ENCODE results near the gene TRIB2.

The TRIB2 gene

DNA sequence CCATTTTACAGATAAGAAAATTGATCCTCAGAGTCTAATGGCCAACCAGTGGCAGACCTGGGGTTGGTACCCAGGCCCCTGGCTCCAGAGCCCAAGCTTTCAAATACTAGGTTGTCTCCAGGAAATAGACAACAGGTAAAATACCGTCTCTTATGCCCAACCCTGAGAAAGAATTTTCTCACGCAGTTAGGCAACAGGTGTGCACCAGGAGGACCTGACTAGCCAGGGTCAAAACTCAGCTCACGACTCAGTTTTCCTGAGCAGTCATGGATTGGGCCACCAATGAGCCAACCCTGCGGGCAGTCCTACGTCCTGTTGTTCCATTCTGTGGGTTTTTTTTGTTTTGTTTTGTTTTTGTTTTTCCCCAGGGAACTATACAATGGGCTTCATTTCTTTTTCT lies 13.5 kb downstream of the TRIB2 start:
- Histone ChIP-seq H3K9me3 (ENCODE audit: control extremely low read depth in 1 of 5, control insufficient read depth in 4 of 5, insufficient read depth in 2 of 5, low read depth in 1 of 5, low read length in 4 of 5) (no peaks in the 10 kb centered on the region), H3K36me3 (ENCODE audit: control insufficient read depth in 4 of 4, insufficient read depth in 4 of 4, low read length in 3 of 4) (no peaks in the 10 kb centered on the region), H3K27ac (ENCODE audit: insufficient read depth in 1 of 2, low read depth in 1 of 2, low read length in 2 of 2, poor library complexity in 1 of 2, severe bottlenecking in 2 of 2) (no peak overlapping the region), H3K4me3 (ENCODE audit: control insufficient read depth in 1 of 7, extremely low read depth in 1 of 7, insufficient read depth in 4 of 7, low read depth in 2 of 7, low read length in 6 of 7) (no peak overlapping the region), H3K27me3 (replicated peaks in 2 of 5; ENCODE audit: control insufficient read depth in 4 of 5, insufficient read depth in 5 of 5, low read length in 4 of 5) (peaks cover 0 to 8% (median 0%) of the 10 kb centered on the region in 5 experiments), H3K4me1 (ENCODE audit: control extremely low read depth in 1 of 4, control insufficient read depth in 4 of 4, insufficient read depth in 4 of 4, low read length in 3 of 4) (peaks cover 2 to 12% (median 7%) of the 10 kb centered on the region in 4 experiments)
- POLR2A ChIA-PET: no interaction called here
- WGBS (ENCODE audit: insufficient coverage): 98% methylated on average over 3 of the region's 5 CpGs
- DNase-seq: no peak
- CTCF ChIA-PET: no interaction called here

DNA sequence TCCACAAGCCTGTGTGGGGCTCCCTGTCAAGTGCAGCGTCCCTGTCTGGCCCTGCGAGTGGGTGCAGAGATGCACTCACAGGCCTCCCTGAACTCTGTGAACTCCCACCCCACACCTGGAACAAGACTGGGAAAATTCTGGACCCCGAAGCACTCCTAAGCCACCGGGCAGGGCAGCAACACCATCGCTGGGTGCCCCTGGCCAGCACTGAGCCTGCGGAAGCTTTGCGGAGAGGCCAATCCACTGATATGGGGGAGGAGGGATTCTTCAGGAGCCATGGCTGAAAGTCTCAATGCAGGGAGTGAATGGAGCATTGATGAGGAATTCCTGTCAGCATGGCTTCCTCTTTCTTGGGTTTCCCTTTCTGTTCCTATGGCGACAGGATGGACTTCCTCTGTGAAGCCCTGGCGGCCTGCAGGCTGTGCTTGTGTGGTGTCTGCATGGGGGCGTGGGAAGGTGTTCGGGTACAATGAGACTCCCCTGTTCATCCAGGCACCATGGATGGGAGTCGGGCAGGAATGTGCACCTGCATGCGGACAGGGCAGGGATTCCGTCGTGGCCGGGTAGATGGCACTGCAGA lies 15.1 kb downstream of the TRIB2 start:
- POLR2A ChIA-PET: no interaction called here
- H3K36me3 ChIP-seq (ENCODE audit: control insufficient read depth in 4 of 4, insufficient read depth in 4 of 4, low read length in 3 of 4): no peaks in the 10 kb centered on the region

DNA sequence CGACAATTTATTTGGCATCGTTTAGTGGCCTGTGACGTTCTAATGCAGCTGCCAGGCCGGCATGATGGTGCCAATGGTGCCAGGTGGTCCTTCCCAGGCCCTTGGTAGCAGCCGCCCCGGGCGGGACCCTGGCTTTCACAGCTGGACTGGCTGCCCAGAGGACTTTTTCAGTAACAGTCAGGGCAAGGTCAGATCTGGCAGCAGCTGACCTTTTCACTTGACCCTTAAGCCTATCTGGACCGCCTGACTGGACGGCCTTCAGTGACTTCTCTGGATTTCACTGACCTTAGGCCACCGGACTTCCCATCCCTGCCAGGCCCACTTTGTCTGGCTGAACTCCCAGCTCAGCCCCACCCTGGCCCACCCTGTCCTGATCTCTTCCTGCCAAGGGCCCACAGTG lies 15.9 kb downstream of the TRIB2 start:
- Histone ChIP-seq H3K36me3 (ENCODE audit: control insufficient read depth in 4 of 4, insufficient read depth in 4 of 4, low read length in 3 of 4) (no peaks in the 10 kb centered on the region), H3K27ac (ENCODE audit: insufficient read depth in 1 of 2, low read depth in 1 of 2, low read length in 2 of 2, poor library complexity in 1 of 2, severe bottlenecking in 2 of 2) (no peak overlapping the region), H3K9me3 (ENCODE audit: control extremely low read depth in 1 of 5, control insufficient read depth in 4 of 5, insufficient read depth in 2 of 5, low read depth in 1 of 5, low read length in 4 of 5) (no peaks in the 10 kb centered on the region), H3K4me3 (ENCODE audit: control insufficient read depth in 1 of 7, extremely low read depth in 1 of 7, insufficient read depth in 4 of 7, low read depth in 2 of 7, low read length in 6 of 7) (no peak overlapping the region), H3K27me3 (replicated peaks in 2 of 5; ENCODE audit: control insufficient read depth in 4 of 5, insufficient read depth in 5 of 5, low read length in 4 of 5) (peaks cover 0 to 15% (median 3%) of the 10 kb centered on the region in 5 experiments), H3K4me1 (ENCODE audit: control extremely low read depth in 1 of 4, control insufficient read depth in 4 of 4, insufficient read depth in 4 of 4, low read length in 3 of 4) (peaks cover 2 to 6% (median 5%) of the 10 kb centered on the region in 4 experiments)
- CTCF ChIA-PET: interaction anchor here (0.9 to 1.2 kb wide), 2 partner anchors 17 to 198 kb away, joined by 3 to 4 read pairs; partner anchors contain the start of gene TRIB2
- 98% methylated on average over 8 of the region's 10 CpGs for WGBS (ENCODE audit: insufficient coverage)
- DNase-seq: no peak
- POLR2A ChIA-PET: no interaction called here

More for the DNA sequence above, 15.1 kb downstream of the TRIB2 start:
- Histone ChIP-seq H3K27me3 (replicated peaks in 2 of 5; ENCODE audit: control insufficient read depth in 4 of 5, insufficient read depth in 5 of 5, low read length in 4 of 5) (peaks cover 0 to 14% (median 1%) of the 10 kb centered on the region in 5 experiments), H3K4me1 (ENCODE audit: control extremely low read depth in 1 of 4, control insufficient read depth in 4 of 4, insufficient read depth in 4 of 4, low read length in 3 of 4) (peaks cover 0 to 6% (median 4%) of the 10 kb centered on the region in 4 experiments), H3K27ac (ENCODE audit: insufficient read depth in 1 of 2, low read depth in 1 of 2, low read length in 2 of 2, poor library complexity in 1 of 2, severe bottlenecking in 2 of 2) (no peak overlapping the region), H3K9me3 (ENCODE audit: control extremely low read depth in 1 of 5, control insufficient read depth in 4 of 5, insufficient read depth in 2 of 5, low read depth in 1 of 5, low read length in 4 of 5) (no peaks in the 10 kb centered on the region), H3K4me3 (ENCODE audit: control insufficient read depth in 1 of 7, extremely low read depth in 1 of 7, insufficient read depth in 4 of 7, low read depth in 2 of 7, low read length in 6 of 7) (no peak overlapping the region)
- CTCF ChIA-PET: no interaction called here
- WGBS (ENCODE audit: insufficient coverage): 94% methylated on average over 14 of the region's 16 CpGs
- DNase-seq: no peak

DNA sequence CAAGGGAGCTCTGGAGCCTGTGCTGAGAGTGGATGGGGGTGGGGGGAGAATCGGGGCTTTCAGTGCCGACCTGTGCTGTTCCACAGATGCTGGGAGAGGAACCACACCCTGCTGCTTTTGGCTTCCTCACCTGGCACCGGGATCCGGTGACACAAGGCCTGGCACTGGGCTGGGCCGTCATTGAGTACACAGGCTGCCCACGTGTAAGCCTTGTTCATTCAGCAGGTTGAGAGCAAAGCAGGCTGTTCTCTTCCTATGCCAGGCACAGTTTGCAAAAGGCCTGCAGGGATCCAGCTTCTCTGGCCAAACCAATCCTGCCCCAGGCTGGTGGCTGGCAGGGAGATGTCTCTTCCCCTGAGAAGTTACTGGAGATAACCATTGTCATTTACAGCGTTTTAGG lies 17.1 kb downstream of the TRIB2 start:
- no peak overlapping the region for H3K4me3 ChIP-seq (ENCODE audit: control insufficient read depth in 1 of 7, extremely low read depth in 1 of 7, insufficient read depth in 4 of 7, low read depth in 2 of 7, low read length in 6 of 7)
- no peak overlapping the region for H3K27ac ChIP-seq (ENCODE audit: insufficient read depth in 1 of 2, low read depth in 1 of 2, low read length in 2 of 2, poor library complexity in 1 of 2, severe bottlenecking in 2 of 2)
- ChIA-PET CTCF (interaction anchor here (1.2 kb wide), 1 partner anchor 18 kb away, joined by 3 read pairs; the partner anchor contains the start of gene TRIB2), POLR2A (no interaction called here)
- H3K36me3 ChIP-seq (ENCODE audit: control insufficient read depth in 4 of 4, insufficient read depth in 4 of 4, low read length in 3 of 4): no peaks in the 10 kb centered on the region
- H3K4me1 ChIP-seq (ENCODE audit: control extremely low read depth in 1 of 4, control insufficient read depth in 4 of 4, insufficient read depth in 4 of 4, low read length in 3 of 4): peaks cover 0 to 5% (median 1%) of the 10 kb centered on the region in 4 experiments
- WGBS (ENCODE audit: insufficient coverage): 94% methylated on average over 6 of the region's 7 CpGs
- H3K27me3 ChIP-seq (replicated peaks in 2 of 5; ENCODE audit: control insufficient read depth in 4 of 5, insufficient read depth in 5 of 5, low read length in 4 of 5): peaks cover 0 to 19% (median 5%) of the 10 kb centered on the region in 5 experiments
- no peak for DNase-seq
- no peaks in the 10 kb centered on the region for H3K9me3 ChIP-seq (ENCODE audit: control extremely low read depth in 1 of 5, control insufficient read depth in 4 of 5, insufficient read depth in 2 of 5, low read depth in 1 of 5, low read length in 4 of 5)

DNA sequence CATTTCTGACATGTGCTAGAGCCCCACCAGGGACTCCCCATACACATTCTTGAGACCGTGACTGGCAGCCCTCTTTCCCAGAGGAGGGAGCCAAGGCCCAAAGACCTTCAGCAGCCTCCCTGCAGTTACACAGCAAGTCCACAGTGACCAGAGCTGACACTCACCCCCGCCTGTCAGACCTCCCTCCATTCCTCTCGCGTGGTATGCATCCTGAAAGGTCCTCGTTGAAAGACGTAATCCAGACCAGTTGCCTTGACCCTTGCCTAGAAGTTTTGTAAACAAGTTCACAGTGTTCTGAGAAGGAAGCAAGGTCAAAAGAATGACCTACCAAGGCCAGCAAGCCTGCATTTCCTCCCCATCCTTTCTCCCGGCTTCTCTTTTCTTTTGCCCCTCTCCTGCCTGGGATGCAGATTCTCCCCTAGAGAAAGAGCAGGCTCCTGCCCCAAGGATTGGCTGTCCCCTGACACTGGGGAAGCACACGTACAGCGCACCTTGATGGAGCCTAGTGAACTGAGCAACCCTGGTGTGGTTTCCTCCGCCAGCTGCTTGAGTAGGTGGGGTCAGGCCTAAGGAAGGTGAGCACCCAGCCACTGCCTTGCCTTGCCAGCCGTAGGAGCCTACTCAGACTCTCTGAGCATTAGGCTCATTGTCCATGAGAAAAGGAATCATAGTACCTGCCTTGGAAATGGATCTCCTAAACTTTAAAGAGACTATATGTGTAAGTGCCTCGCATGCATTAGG lies 18.3 kb downstream of the TRIB2 start:
- no peaks in the 10 kb centered on the region for H3K36me3 ChIP-seq (ENCODE audit: control insufficient read depth in 4 of 4, insufficient read depth in 4 of 4, low read length in 3 of 4)
- ChIA-PET CTCF (no interaction called here), POLR2A (no interaction called here)
- H3K27me3 ChIP-seq (replicated peaks in 2 of 5; ENCODE audit: control insufficient read depth in 4 of 5, insufficient read depth in 5 of 5, low read length in 4 of 5): peaks cover 0 to 26% (median 6%) of the 10 kb centered on the region in 5 experiments
- 91% methylated on average over 12 of the region's 12 CpGs for WGBS (ENCODE audit: insufficient coverage)
- DNase-seq: no peak
- H3K4me1 ChIP-seq (ENCODE audit: control extremely low read depth in 1 of 4, control insufficient read depth in 4 of 4, insufficient read depth in 4 of 4, low read length in 3 of 4): peaks cover 0 to 5% (median 0%) of the 10 kb centered on the region in 4 experiments
- no peak overlapping the region for H3K27ac ChIP-seq (ENCODE audit: insufficient read depth in 1 of 2, low read depth in 1 of 2, low read length in 2 of 2, poor library complexity in 1 of 2, severe bottlenecking in 2 of 2)
- no peaks in the 10 kb centered on the region for H3K9me3 ChIP-seq (ENCODE audit: control extremely low read depth in 1 of 5, control insufficient read depth in 4 of 5, insufficient read depth in 2 of 5, low read depth in 1 of 5, low read length in 4 of 5)
- H3K4me3 ChIP-seq (ENCODE audit: control insufficient read depth in 1 of 7, extremely low read depth in 1 of 7, insufficient read depth in 4 of 7, low read depth in 2 of 7, low read length in 6 of 7): no peak overlapping the region

DNA sequence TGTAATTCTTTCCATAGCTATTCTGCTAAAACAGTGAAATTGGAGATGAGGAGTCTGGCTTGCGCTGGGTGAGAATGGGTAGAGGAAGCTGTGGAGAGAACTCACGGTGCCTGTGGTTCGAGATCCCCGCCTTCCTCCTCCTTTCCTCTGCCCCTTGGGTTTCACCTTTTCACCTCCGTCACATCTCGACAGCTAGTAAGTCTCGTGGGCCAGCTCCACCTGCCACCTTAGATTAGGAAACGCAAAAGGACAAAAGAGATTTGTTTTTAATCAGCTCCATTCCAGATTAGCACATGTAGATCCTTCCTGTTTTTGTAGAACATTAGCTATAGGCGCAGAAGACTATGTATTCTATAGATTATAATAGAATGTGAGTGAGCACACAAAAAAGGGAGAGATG lies 20.6 kb downstream of the TRIB2 start:
- Histone ChIP-seq H3K4me3 (ENCODE audit: control insufficient read depth in 1 of 7, extremely low read depth in 1 of 7, insufficient read depth in 4 of 7, low read depth in 2 of 7, low read length in 6 of 7) (no peak overlapping the region), H3K36me3 (ENCODE audit: control insufficient read depth in 4 of 4, insufficient read depth in 4 of 4, low read length in 3 of 4) (no peaks in the 10 kb centered on the region), H3K4me1 (ENCODE audit: control extremely low read depth in 1 of 4, control insufficient read depth in 4 of 4, insufficient read depth in 4 of 4, low read length in 3 of 4) (peaks cover 0 to 5% (median 0%) of the 10 kb centered on the region in 4 experiments), H3K27me3 (replicated peaks in 2 of 5; ENCODE audit: control insufficient read depth in 4 of 5, insufficient read depth in 5 of 5, low read length in 4 of 5) (peaks cover 0 to 31% (median 6%) of the 10 kb centered on the region in 5 experiments), H3K27ac (ENCODE audit: insufficient read depth in 1 of 2, low read depth in 1 of 2, low read length in 2 of 2, poor library complexity in 1 of 2, severe bottlenecking in 2 of 2) (no peak overlapping the region), H3K9me3 (ENCODE audit: control extremely low read depth in 1 of 5, control insufficient read depth in 4 of 5, insufficient read depth in 2 of 5, low read depth in 1 of 5, low read length in 4 of 5) (no peaks in the 10 kb centered on the region)
- ChIA-PET CTCF (interaction anchor here (0.9 to 2.0 kb wide), 4 partner anchors 9 to 270 kb away, joined by 3 to 6 read pairs (median 3); no protein-coding TSS in a partner anchor), POLR2A (no interaction called here)
- DNase-seq: peak in 2 of 3 donors; percentile 52 to 77
- WGBS (ENCODE audit: insufficient coverage): 9% methylated on average over 7 of the region's 9 CpGs
